Activated CD4-positive, alpha-beta memory T cell treated with anti-CD3 and anti-CD28 coated beads, Interleukin-2, amount 10 ng/mL, durations not matched to agents 7 days and 5 days (primary cell): Measurements from ENCODE around the gene SYCP3. TPM values are rescaled to one million over a fixed set of nuclear protein-coding genes. Genes with fewer than 3 reads are reported as not detected.

Experiments
- CTCF ChIA-PET: fragments of 350-600 bp; sonication (Branson Sonifier 250); formaldehyde crosslinking; loops from one replicate; lab custom pipeline; 2021; ENCODE audit warnings: antibody characterized with exemption, inconsistent platforms; lab: Charles Lee
- POLR2A ChIA-PET: fragments of 350-600 bp; sonication (Branson Sonifier 250); formaldehyde crosslinking; loops from one replicate; lab custom pipeline; 2021; ENCODE audit warnings: antibody characterized with exemption; lab: Charles Lee
- DNase-seq: peaks from one replicate; pipeline ENCODE4 v3.0.0-alpha.2; 2020
- H3K27ac Mint-ChIP-seq: one replicate; pipeline ENCODE4 v1.8.0; 2021; ENCODE audit warnings: mild to moderate bottlenecking, mixed read lengths
- H3K27me3 Mint-ChIP-seq: one replicate; pipeline ENCODE4 v1.8.0; 2021; ENCODE audit warnings: mixed read lengths
- H3K36me3 Mint-ChIP-seq: one replicate; pipeline ENCODE4 v1.8.0; 2021; ENCODE audit warnings: low read depth, mixed read lengths
- H3K4me1 Mint-ChIP-seq: one replicate; pipeline ENCODE4 v1.8.0; 2021; ENCODE audit warnings: mixed read lengths
- H3K4me3 Mint-ChIP-seq: one replicate; pipeline ENCODE4 v1.8.0; 2021; ENCODE audit warnings: mild to moderate bottlenecking, mixed read lengths
- H3K9me3 Mint-ChIP-seq: one replicate; pipeline ENCODE4 v1.8.0; 2021; ENCODE audit warnings: mixed read lengths
- total RNA-seq, 2 experiments: library from RNA; stranded (reverse); gene quantifications; one replicate each; pipeline ENCODE4 v1.2.3, GENCODE V29; 2021

Gene SYCP3
- total RNA-seq, 2 experiments from 2014 or later = 0.28 to 0.30 TPM

DNA sequence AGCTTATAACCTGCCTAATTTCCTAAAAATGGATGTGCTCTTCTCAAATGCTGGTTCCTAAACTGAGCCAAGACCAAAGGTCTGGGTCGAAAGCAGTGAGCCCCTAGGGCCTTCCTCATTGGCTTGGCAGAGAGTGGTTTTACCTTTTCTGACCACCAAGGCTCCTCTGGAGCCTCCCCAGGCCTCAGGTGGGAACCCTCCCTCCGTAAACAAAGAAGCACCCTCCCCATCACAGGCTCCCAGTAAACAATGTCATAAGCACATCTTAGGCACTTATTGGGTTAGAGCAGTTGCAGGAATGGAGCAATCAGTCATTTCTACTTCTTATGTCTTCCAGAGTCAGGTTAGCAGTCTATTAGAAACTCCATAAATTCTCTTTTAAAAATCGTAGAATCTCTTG is 35.8 kb downstream of the SYCP3 start:
- Mint-ChIP-seq H3K4me1 (peaks cover 22% of the 10 kb centered on the region), H3K36me3 (peaks cover 2% of the 10 kb centered on the region), H3K27me3 (no peaks in the 10 kb centered on the region), H3K9me3 (no peaks in the 10 kb centered on the region), H3K27ac (no peak overlapping the region), H3K4me3 (no peak overlapping the region)
- POLR2A ChIA-PET = no interaction called here
- CTCF ChIA-PET = interaction anchor here (0.6 kb wide), 1 partner anchor 152 kb away, joined by 3 read pairs; no protein-coding TSS in a partner anchor
- no peak for DNase-seq

DNA sequence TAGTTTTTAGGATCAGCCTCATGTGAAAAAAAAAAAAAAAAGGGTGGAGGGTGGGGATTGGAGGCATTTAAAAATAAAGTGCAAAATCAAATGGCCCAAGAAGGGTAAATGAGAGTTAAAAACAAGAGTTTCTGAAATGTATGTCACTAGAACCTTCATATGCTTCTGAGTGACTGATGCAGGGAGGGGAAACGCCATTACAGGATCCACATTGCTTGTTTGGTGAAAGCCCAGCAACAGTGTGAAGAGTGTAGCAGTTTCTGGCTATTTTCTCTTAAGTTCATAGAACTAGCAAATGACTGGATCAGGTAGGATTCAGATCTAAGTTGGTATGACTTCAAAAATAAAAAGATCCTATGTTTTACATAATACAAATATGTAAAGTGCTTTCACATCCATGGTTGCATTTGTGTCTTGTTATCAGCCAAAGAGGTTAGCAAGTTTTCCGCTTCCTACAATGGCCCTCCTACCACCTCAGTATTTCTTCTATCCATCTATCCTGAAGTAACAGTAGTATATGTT is 38.9 kb downstream of the SYCP3 start:
- Mint-ChIP-seq H3K4me1 (peaks cover 37% of the 10 kb centered on the region), H3K36me3 (peaks cover 2% of the 10 kb centered on the region), H3K27me3 (no peaks in the 10 kb centered on the region), H3K4me3 (no peak overlapping the region), H3K27ac (no peak overlapping the region), H3K9me3 (no peaks in the 10 kb centered on the region)
- ChIA-PET CTCF (interaction anchor here (0.9 kb wide), 1 partner anchor 140 kb away, joined by 3 read pairs; no protein-coding TSS in a partner anchor), POLR2A (no interaction called here)
- DNase-seq = no peak

DNA sequence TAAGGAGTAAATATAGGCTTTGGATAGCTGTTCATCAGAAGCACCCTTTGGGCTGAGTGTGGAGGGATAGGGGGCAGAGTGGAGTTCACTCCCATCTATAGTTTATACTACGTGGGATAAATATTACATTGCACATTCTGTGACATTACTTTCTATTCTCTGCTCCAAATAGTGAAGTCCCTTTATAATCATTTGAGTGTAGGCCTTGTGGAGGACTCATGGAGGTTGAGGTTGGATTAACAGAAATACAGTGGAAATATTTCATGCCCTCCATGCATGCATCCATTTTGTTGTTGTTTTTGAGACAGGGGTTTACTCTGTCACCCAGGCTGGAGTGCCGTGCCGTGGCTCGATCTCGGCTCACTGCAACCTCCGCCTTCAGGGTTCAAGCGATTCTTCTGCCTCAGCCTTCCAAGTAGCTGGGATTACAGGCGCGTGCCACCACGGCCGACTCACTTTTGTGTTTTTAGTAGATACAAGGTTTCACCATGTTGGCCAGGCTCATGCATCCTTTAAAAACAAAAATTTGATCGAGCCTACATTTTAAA is 40.4 kb downstream of the SYCP3 start:
- no peaks in the 10 kb centered on the region for H3K27me3 Mint-ChIP-seq
- no peaks in the 10 kb centered on the region for H3K9me3 Mint-ChIP-seq
- H3K27ac Mint-ChIP-seq = peak overlapping the region; percentile 69
- POLR2A ChIA-PET = interaction anchor here (0.8 to 1.6 kb wide), 3 partner anchors 16 to 362 kb away, joined by 3 to 4 read pairs (median 3); no protein-coding TSS in a partner anchor
- H3K36me3 Mint-ChIP-seq = peaks cover 2% of the 10 kb centered on the region
- peaks cover 38% of the 10 kb centered on the region for H3K4me1 Mint-ChIP-seq
- CTCF ChIA-PET = interaction anchor here (1.3 to 2.2 kb wide), 3 partner anchors 15 to 292 kb away, joined by 3 to 5 read pairs (median 4); no protein-coding TSS in a partner anchor
- no peak for DNase-seq
- peak overlapping the region; percentile 87 for H3K4me3 Mint-ChIP-seq

DNA sequence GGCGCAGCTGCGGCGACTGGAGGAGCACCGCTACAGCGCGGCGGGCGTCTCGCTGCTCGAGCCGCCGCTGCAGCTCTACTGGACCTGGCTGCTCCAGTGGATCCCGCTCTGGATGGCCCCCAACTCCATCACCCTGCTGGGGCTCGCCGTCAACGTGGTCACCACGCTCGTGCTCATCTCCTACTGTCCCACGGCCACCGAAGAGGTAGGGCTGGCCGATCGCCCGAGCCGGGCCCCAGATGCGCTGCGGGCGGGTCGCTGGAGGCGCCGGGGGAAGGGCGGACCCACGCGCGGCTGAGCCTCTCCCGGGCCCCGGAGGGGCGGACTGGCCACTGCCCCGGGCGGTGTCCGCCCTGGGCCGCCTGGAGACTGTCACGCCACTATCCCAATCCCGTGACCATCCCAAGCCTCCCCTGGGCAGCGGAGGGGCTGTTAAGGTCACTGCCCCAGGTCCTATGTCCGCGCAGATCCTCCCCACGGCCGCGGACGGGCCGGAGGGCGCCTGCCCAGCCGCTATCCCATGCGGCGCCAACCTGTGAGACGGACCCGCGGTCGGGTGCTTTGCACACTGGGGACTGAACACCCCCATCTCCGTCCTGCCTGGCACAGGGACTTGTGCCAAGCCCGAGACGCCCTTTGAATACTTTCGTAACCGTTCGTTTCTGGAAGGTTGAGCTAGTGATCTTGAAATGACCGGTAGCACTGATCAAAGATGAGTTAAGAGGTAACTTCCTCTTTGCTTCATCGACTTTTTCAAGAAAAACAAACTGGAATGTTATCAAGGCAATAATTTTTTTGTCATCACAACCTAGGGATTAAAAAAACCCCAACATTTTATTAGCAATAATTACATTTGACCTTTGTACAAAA is 41.1 kb downstream of the SYCP3 start:
- no peaks in the 10 kb centered on the region for H3K27me3 Mint-ChIP-seq
- H3K4me3 Mint-ChIP-seq = peak overlapping the region; percentile 87
- CTCF ChIA-PET = interaction anchor here (1.3 to 2.2 kb wide), 3 partner anchors 14 to 291 kb away, joined by 3 to 5 read pairs (median 4); no protein-coding TSS in a partner anchor
- POLR2A ChIA-PET = interaction anchor here (0.8 to 1.6 kb wide), 5 partner anchors 10 to 363 kb away, joined by 3 to 4 read pairs (median 3); no protein-coding TSS in a partner anchor
- H3K4me1 Mint-ChIP-seq = peaks cover 38% of the 10 kb centered on the region
- peak overlapping the region; percentile 69 for H3K27ac Mint-ChIP-seq
- H3K36me3 Mint-ChIP-seq = peaks cover 2% of the 10 kb centered on the region
- H3K9me3 Mint-ChIP-seq = no peaks in the 10 kb centered on the region
- peak; percentile 20 for DNase-seq

DNA sequence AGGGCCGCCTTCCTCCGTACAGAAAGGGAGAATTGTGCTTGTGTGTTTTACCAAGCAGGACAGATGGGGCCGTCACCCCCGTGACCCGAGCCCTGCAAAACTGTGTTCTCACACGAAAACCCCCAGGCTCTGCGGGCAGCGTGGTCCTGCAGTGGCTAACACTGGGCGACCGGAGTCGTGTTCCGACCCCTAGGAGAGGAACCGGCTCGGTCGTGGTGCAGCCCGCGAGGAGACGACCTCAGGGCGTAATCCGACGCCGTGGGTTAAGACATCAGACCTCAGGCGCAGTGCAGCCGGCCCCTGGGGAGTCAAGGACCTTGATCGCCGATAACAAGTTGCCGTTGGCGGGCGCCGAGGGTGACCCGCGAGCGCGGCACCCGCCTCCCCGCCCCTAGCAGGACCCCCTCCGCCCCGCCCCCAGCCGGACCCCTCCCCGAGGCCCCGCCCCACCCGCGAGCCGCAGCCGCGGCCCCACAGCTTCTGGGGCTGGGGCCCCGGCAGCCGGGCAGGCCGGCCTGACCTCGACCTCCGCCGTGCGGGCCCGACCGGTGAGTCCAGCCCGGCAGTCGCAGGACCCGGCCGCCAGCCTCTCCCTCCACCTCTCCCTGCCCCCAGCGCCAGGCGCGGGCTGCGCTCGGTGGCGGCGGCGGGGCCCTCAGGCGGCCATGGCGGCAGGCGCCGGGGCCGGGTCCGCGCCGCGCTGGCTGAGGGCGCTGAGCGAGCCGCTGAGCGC is 41.9 kb downstream of the SYCP3 start, which contains the start of gene CHPT1:
CHPT1 (plus strand) TSS at position 444 of the 733 bp plus-strand sequence; CDS start at position 666, 222 bp downstream.
- Mint-ChIP-seq H3K4me1 (peaks cover 38% of the 10 kb centered on the region), H3K27ac (peak within 1 kb of the TSS; percentile 69), H3K27me3 (no peaks in the 10 kb centered on the region), H3K9me3 (no peaks in the 10 kb centered on the region), H3K4me3 (peak within 1 kb of the TSS; percentile 87), H3K36me3 (peaks cover 2% of the 10 kb centered on the region)
- ChIA-PET POLR2A (interaction anchor here (0.9 to 1.6 kb wide), 4 partner anchors 9 to 364 kb away, joined by 3 to 4 read pairs (median 4); no protein-coding TSS in a partner anchor), CTCF (interaction anchor here (2.2 kb wide), 1 partner anchor 14 kb away, joined by 5 read pairs; no protein-coding TSS in a partner anchor)
- DNase-seq = peak; percentile 65

DNA sequence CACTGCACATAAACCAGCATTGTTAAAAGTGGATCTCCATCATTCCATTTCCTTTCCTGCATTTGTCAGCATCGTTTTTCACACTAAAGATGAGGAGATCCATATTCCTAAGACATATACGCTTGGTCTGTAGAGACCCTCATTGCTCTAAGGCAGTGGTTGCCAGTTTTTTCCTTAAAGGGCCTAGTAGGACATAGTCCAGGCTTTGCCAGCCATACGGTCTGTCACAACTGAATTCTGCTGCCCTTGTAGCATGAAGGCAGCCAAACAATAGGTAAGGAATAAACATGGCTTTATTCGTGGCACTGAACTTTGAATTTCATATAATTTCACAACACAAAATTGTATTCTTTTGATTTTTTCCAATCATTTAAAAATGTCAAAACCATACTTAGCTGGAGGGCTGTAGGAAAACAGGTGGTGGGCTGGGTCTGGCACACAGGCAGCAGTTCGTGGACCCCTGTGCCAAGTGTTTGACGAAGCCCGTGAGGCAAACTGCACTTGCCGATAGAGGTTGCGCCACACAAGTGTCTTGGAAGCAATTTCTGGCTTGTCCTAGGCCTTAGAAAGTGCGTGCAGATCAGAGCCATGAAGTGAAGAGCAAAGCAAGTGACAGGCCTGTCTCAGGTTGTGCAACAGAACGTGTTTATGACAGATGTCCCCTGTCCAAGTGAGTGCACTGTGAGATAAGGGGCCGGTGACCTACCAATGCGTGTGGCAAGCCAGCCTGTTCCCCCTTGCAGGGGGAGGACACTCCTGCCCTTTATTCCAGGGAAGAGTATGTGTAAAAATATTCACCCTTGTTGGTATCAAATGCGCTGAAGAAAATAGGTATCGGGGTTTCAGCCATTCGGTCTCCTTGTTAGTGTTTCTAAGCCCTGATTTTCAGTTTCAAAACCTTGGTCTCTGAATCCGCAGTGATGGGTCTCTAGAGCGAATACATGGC is 42.7 kb downstream of the SYCP3 start:
- Mint-ChIP-seq H3K4me1 (peaks cover 38% of the 10 kb centered on the region), H3K27ac (peak overlapping the region; percentile 66), H3K4me3 (peak overlapping the region; percentile 85), H3K36me3 (peaks cover 2% of the 10 kb centered on the region), H3K27me3 (no peaks in the 10 kb centered on the region), H3K9me3 (no peaks in the 10 kb centered on the region)
- CTCF ChIA-PET = interaction anchor here (2.2 kb wide), 1 partner anchor 13 kb away, joined by 5 read pairs; no protein-coding TSS in a partner anchor
- no peak for DNase-seq
- POLR2A ChIA-PET = interaction anchor here (0.9 to 1.6 kb wide), 3 partner anchors 8 to 55 kb away, joined by 3 to 4 read pairs (median 4); no protein-coding TSS in a partner anchor

DNA sequence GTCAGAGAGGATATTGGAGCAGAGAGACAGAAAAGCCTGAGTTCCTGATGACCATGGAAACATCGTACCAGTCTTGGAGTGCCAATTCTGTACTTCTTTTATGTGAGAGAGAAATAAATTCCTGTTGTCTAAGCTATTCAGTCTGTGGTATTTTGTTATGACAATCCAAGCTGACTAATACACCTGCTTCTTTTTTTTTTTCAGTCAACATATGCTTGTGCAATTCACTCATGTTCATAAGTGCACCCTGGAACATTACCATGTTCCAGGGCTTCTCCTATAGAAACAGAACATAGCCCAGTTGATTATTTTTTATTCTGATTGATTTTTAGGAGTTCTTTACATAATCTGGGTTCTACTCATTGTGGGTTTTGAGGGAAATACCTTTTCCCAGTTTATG is 43.6 kb downstream of the SYCP3 start:
- DNase-seq = no peak
- peaks cover 33% of the 10 kb centered on the region for H3K4me1 Mint-ChIP-seq
- no peak overlapping the region for H3K4me3 Mint-ChIP-seq
- no peaks in the 10 kb centered on the region for H3K9me3 Mint-ChIP-seq
- H3K36me3 Mint-ChIP-seq = no peaks in the 10 kb centered on the region
- ChIA-PET POLR2A (no interaction called here), CTCF (interaction anchor here (2.3 kb wide), 1 partner anchor 144 kb away, joined by 6 read pairs; no protein-coding TSS in a partner anchor)
- H3K27me3 Mint-ChIP-seq = no peaks in the 10 kb centered on the region
- H3K27ac Mint-ChIP-seq = no peak overlapping the region

DNA sequence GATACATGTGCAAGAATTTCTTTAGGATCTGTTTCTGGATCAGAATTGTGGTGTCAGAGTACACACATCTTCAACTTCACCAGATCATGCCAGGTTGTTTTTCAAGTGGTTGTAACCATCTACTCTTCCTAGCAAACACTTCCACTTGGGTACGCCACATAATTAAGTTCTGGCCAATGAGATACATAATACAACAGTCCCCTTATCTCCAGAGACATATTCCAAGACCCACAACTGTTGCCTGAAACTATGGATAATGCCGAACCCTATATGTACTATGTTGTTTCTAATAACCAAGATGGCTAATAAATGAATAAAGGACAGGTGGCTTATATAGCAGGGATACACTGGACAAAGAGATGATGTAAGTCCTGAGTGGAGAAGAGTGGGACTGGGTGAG is 44.3 kb downstream of the SYCP3 start:
- H3K4me3 Mint-ChIP-seq = no peak overlapping the region
- ChIA-PET POLR2A (no interaction called here), CTCF (interaction anchor here (2.3 kb wide), 1 partner anchor 144 kb away, joined by 6 read pairs; no protein-coding TSS in a partner anchor)
- no peak for DNase-seq
- no peaks in the 10 kb centered on the region for H3K27me3 Mint-ChIP-seq
- H3K36me3 Mint-ChIP-seq = no peaks in the 10 kb centered on the region
- peaks cover 28% of the 10 kb centered on the region for H3K4me1 Mint-ChIP-seq
- no peaks in the 10 kb centered on the region for H3K9me3 Mint-ChIP-seq
- H3K27ac Mint-ChIP-seq = no peak overlapping the region

DNA sequence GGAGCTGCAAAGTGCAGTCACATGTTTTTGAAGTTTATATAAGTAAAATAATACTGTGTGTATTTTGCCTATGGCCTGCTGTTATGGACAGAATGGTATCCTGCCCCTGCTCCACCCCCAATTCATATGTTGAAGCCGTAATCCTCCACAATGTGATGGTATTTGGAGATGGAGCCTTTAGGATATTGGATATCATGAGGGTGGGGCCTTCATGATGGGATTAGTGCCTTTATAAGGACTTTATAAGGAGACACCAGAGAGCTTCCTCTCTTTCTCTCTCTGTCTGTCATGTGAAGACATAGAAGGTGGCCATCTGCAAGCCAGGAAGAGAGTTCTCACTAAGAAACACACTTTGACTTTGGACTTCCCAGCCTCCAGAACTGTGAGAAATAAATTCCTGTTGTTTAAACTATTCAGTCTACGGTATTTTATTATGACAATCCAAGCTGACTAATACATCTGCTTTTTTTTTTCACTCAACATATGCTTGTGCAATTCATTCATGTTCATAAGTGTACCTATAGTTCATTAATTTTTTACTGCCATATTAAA is 44.9 kb downstream of the SYCP3 start:
- ChIA-PET POLR2A (no interaction called here), CTCF (interaction anchor here (2.3 kb wide), 1 partner anchor 145 kb away, joined by 6 read pairs; no protein-coding TSS in a partner anchor)
- Mint-ChIP-seq H3K27ac (no peak overlapping the region), H3K4me3 (no peak overlapping the region), H3K4me1 (peaks cover 25% of the 10 kb centered on the region), H3K9me3 (no peaks in the 10 kb centered on the region), H3K27me3 (no peaks in the 10 kb centered on the region), H3K36me3 (no peaks in the 10 kb centered on the region)
- no peak for DNase-seq

DNA sequence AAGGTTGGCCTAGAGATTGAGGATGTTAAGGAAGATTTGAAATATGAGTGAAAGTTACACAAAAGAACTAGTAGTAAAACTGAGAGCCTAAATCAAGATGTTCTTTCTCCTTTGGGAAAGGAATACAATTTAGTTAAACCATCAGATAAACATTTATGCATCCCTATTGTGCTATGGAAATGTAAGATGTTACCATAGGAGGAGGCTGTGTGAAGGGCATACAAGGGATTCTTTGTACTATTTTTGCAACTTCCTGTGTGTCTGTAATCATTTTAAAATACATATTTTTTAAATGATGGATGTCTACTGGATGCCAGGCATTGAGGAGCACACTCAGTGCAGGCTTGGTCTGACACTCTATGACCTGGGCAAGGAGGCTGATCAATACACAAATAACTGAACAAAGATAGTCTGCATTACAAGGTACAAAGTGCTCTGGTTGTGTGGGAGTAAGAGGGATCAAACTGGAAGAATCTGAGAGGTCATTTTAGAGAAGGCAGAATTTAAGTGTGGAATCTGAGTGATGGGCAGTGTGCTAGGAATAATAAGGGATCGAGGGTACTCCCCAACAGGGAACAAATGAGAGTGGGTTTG is 47.7 kb downstream of the SYCP3 start:
- H3K9me3 Mint-ChIP-seq = no peaks in the 10 kb centered on the region
- H3K4me3 Mint-ChIP-seq = no peak overlapping the region
- no peaks in the 10 kb centered on the region for H3K27me3 Mint-ChIP-seq
- no peak for DNase-seq
- no peaks in the 10 kb centered on the region for H3K36me3 Mint-ChIP-seq
- no peak overlapping the region for H3K27ac Mint-ChIP-seq
- ChIA-PET CTCF (no interaction called here), POLR2A (no interaction called here)
- H3K4me1 Mint-ChIP-seq = peaks cover 11% of the 10 kb centered on the region
